Mesendoderm (in vitro differentiated cells): ENCODE results near the gene RIPOR1.

Experiments
- DNase-seq: peaks from one replicate; pipeline ENCODE4 v3.0.0; 2013
- H2AK5ac ChIP-seq: 2 replicates; pipeline ENCODE4 v1.6.1; 2013; ENCODE audit warnings: low read length, inconsistent platforms
- H2BK120ac ChIP-seq: 2 replicates; pipeline ENCODE4 v1.6.1; 2013; ENCODE audit warnings: low read depth, mild to moderate bottlenecking, low read length, moderate library complexity, mixed read lengths
- H2BK15ac ChIP-seq: replicated peaks from 2 replicates; pipeline ENCODE4 v1.6.1; 2013; ENCODE audit warnings: low read depth, mild to moderate bottlenecking, moderate library complexity
- H2BK5ac ChIP-seq: 2 replicates; pipeline ENCODE4 v1.6.1; 2013; ENCODE audit warnings: low read length, inconsistent platforms
- H3K18ac ChIP-seq: 2 replicates; pipeline ENCODE4 v1.6.1; 2013; ENCODE audit warnings: mild to moderate bottlenecking, low read length, mixed read lengths
- H3K23ac ChIP-seq: one replicate; pipeline ENCODE4 v1.6.1; 2013; ENCODE audit warnings: low read length
- H3K27ac ChIP-seq: 2 replicates; pipeline ENCODE4 v1.5.1; 2013; ENCODE audit warnings: low read depth, mild to moderate bottlenecking, inconsistent platforms, low read length, moderate library complexity
- H3K27me3 ChIP-seq: 2 replicates; pipeline ENCODE4 v1.6.1; 2013; ENCODE audit warnings: low read length, control low read depth, mild to moderate bottlenecking, inconsistent platforms; ENCODE audit not compliant: insufficient read depth, poor library complexity
- H3K36me3 ChIP-seq: 2 replicates; pipeline ENCODE4 v1.6.1; 2013; ENCODE audit warnings: low read length, inconsistent platforms; ENCODE audit not compliant: control insufficient read depth, insufficient read depth
- H3K4ac ChIP-seq: one replicate; pipeline ENCODE4 v1.6.1; 2013; ENCODE audit warnings: low read depth, mild to moderate bottlenecking, low read length, moderate library complexity
- H3K4me1 ChIP-seq: 2 replicates; pipeline ENCODE4 v1.6.1; 2013; ENCODE audit warnings: low read depth, low read length, inconsistent platforms; ENCODE audit not compliant: control insufficient read depth
- H3K4me2 ChIP-seq: 2 replicates; pipeline ENCODE4 v1.6.1; 2013; ENCODE audit warnings: low read length
- H3K4me3 ChIP-seq: 2 replicates; pipeline ENCODE4 v1.5.1; 2013; ENCODE audit warnings: mild to moderate bottlenecking, low read length
- H3K56ac ChIP-seq: one replicate; pipeline ENCODE4 v1.6.1; 2013; ENCODE audit warnings: low read length
- H3K79me1 ChIP-seq: 2 replicates; pipeline ENCODE4 v1.6.1; 2013; ENCODE audit warnings: low read length, inconsistent platforms
- H3K79me2 ChIP-seq: 2 replicates; pipeline ENCODE4 v1.6.1; 2013; ENCODE audit warnings: mild to moderate bottlenecking, low read length; ENCODE audit not compliant: control insufficient read depth, insufficient read depth
- H3K9ac ChIP-seq: 2 replicates; pipeline ENCODE4 v1.6.1; 2013; ENCODE audit warnings: low read length, inconsistent platforms
- H4K5ac ChIP-seq: one replicate; pipeline ENCODE4 v1.6.1; 2013; ENCODE audit warnings: low read length
- H4K8ac ChIP-seq: one replicate; pipeline ENCODE4 v1.6.1; 2013; ENCODE audit warnings: low read depth, mild to moderate bottlenecking, control low read depth, low read length, moderate library complexity
- WGBS: extraction: QIAGEN DNeasy Blood & Tissue Kit; methylation state at CpG from one replicate; pipeline ENCODE4 v1.1.7; 2013; ENCODE audit warnings: low lambda C conversion rate, missing lambda C conversion rate; ENCODE audit not compliant: insufficient coverage; ENCODE audit errors: extremely low coverage; 5-methylcytosine and 5-hydroxymethylcytosine counted together

RIPOR1 gene

GRCh38 chr16:67543036-67543435 is 14.4 kb downstream of the RIPOR1 start:
- Histone ChIP-seq H2BK120ac (no peak overlapping the region), H3K36me3 (no peaks in the 10 kb centered on the region), H3K4me3 (no peak overlapping the region), H2BK5ac (no peak overlapping the region), H3K79me1 (no peaks in the 10 kb centered on the region), H3K4me2 (no peak overlapping the region), H3K4ac (no peak overlapping the region), H3K79me2 (no peaks in the 10 kb centered on the region), H4K5ac (no peak overlapping the region), H3K27ac (no peak overlapping the region), H4K8ac (no peak overlapping the region), H3K56ac (no peak overlapping the region), H2BK15ac (no peak overlapping the region), H3K4me1 (no peaks in the 10 kb centered on the region), H3K23ac (no peak overlapping the region), H2AK5ac (no peak overlapping the region), H3K27me3 (no peaks in the 10 kb centered on the region), H3K9ac (no peak overlapping the region), H3K18ac (no peak overlapping the region)
- no peak for DNase-seq
- no CpG with 5 or more reads among the region's 8 CpGs for WGBS

DNA sequence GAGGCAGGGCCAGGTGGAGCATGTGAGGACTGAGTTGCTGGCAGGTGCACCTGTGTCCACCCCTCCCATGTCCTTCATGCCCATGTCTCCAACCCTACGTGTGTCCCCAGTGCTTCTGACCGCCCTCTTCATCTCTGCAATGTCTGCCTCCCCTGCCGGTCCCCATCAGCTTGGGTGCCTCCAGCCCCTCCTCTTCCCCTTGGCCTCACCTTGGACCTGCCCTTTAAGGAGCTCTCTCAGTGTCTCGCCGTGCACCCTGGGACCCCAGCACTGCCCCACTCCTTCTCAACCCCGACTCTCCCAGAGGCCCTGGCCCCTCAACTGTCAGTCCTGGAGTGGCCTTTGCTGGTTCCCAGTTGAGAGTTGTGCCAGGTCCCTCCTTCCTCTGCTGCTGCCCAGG is 15.0 kb downstream of the RIPOR1 start:
- Histone ChIP-seq H3K4me1 (no peaks in the 10 kb centered on the region), H2BK15ac (no peak overlapping the region), H3K4me3 (no peak overlapping the region), H3K18ac (no peak overlapping the region), H3K79me2 (no peaks in the 10 kb centered on the region), H3K4ac (no peak overlapping the region), H4K8ac (no peak overlapping the region), H2BK120ac (no peak overlapping the region), H3K27ac (no peak overlapping the region), H2AK5ac (no peak overlapping the region), H3K23ac (no peak overlapping the region), H2BK5ac (no peak overlapping the region), H3K4me2 (no peak overlapping the region), H3K27me3 (no peaks in the 10 kb centered on the region), H4K5ac (no peak overlapping the region), H3K56ac (no peak overlapping the region), H3K9ac (no peak overlapping the region), H3K36me3 (no peaks in the 10 kb centered on the region), H3K79me1 (no peaks in the 10 kb centered on the region)
- no peak for DNase-seq
- no CpG with 5 or more reads among the region's 6 CpGs for WGBS

GRCh38 chr16:67544329-67544841 is 15.8 kb downstream of the RIPOR1 start:
- Histone ChIP-seq H3K4ac (no peak overlapping the region), H3K79me2 (no peaks in the 10 kb centered on the region), H3K18ac (no peak overlapping the region), H4K8ac (no peak overlapping the region), H3K4me1 (no peaks in the 10 kb centered on the region), H2BK5ac (no peak overlapping the region), H3K27me3 (no peaks in the 10 kb centered on the region), H4K5ac (no peak overlapping the region), H3K27ac (no peak overlapping the region), H2AK5ac (no peak overlapping the region), H2BK15ac (no peak overlapping the region), H3K4me2 (no peak overlapping the region), H3K9ac (no peak overlapping the region), H3K36me3 (no peaks in the 10 kb centered on the region), H2BK120ac (no peak overlapping the region), H3K79me1 (no peaks in the 10 kb centered on the region), H3K4me3 (no peak overlapping the region), H3K23ac (no peak overlapping the region), H3K56ac (no peak overlapping the region)
- no CpG with 5 or more reads among the region's 13 CpGs for WGBS
- no peak for DNase-seq

DNA sequence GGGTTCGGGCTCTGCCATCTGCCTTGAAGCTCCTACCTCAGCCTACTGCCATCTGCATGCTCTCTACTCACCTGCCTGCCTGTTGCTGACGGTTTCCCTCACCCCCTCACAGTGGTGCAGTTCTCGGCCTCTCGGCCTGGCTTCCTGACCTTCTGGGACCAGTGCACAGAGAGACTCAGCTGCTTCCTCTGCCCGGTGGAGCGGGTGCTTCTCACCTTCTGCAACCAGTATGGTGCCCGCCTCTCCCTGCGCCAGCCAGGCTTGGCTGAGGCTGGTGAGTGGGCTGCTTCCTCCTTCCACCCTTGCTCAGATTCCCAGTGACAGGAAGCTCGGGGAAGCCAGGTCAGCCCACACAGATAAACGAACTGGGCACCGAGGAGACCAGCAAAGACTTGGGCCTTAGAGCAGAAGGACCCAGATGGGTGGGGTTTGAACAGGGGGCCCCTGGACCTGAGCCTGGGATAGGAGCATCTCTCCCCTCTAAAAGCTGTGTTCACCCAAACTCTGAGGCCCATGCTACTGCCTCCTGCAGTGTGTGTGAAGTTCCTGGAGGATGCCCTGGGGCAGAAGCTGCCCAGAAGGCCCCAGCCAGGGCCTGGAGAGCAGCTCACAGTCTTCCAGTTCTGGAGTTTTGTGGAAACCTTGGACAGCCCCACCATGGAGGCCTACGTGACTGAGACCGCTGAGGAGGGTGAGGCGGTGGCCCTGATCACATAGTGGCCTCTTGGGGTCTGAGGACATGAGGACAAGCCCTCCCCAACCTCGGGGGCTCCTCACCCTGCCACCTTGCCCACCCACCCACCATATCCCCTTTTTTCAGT is 16.4 kb downstream of the RIPOR1 start:
- Histone ChIP-seq H3K23ac (no peak overlapping the region), H3K79me2 (no peaks in the 10 kb centered on the region), H3K4me1 (no peaks in the 10 kb centered on the region), H2BK5ac (no peak overlapping the region), H3K56ac (no peak overlapping the region), H3K36me3 (no peaks in the 10 kb centered on the region), H4K5ac (no peak overlapping the region), H3K18ac (no peak overlapping the region), H3K9ac (no peak overlapping the region), H3K27ac (no peak overlapping the region), H3K27me3 (no peaks in the 10 kb centered on the region), H3K4me2 (no peak overlapping the region), H3K4me3 (no peak overlapping the region), H2AK5ac (no peak overlapping the region), H3K4ac (no peak overlapping the region), H2BK15ac (no peak overlapping the region), H3K79me1 (no peaks in the 10 kb centered on the region), H2BK120ac (no peak overlapping the region), H4K8ac (no peak overlapping the region)
- WGBS: no CpG with 5 or more reads among the region's 15 CpGs
- DNase-seq: no peak

GRCh38 chr16:67545665-67546024 is 17.0 kb downstream of the RIPOR1 start:
- H3K4me2 ChIP-seq: no peak overlapping the region
- H3K36me3 ChIP-seq: no peaks in the 10 kb centered on the region
- H3K79me1 ChIP-seq: no peaks in the 10 kb centered on the region
- DNase-seq: no peak
- H3K4ac ChIP-seq: no peak overlapping the region
- H4K8ac ChIP-seq: no peak overlapping the region
- H2BK5ac ChIP-seq: no peak overlapping the region
- H3K4me3 ChIP-seq: no peak overlapping the region
- no peak overlapping the region for H3K23ac ChIP-seq
- no peak overlapping the region for H3K27ac ChIP-seq
- H3K4me1 ChIP-seq: no peaks in the 10 kb centered on the region
- H3K56ac ChIP-seq: no peak overlapping the region
- whole genome bisulfite sequencing: no CpG with 5 or more reads among the region's 14 CpGs
- no peak overlapping the region for H4K5ac ChIP-seq
- H3K27me3 ChIP-seq: no peaks in the 10 kb centered on the region
- no peak overlapping the region for H2AK5ac ChIP-seq
- H3K9ac ChIP-seq: no peak overlapping the region
- H2BK120ac ChIP-seq: no peak overlapping the region
- H3K79me2 ChIP-seq: no peaks in the 10 kb centered on the region
- no peak overlapping the region for H3K18ac ChIP-seq
- H2BK15ac ChIP-seq: no peak overlapping the region

DNA sequence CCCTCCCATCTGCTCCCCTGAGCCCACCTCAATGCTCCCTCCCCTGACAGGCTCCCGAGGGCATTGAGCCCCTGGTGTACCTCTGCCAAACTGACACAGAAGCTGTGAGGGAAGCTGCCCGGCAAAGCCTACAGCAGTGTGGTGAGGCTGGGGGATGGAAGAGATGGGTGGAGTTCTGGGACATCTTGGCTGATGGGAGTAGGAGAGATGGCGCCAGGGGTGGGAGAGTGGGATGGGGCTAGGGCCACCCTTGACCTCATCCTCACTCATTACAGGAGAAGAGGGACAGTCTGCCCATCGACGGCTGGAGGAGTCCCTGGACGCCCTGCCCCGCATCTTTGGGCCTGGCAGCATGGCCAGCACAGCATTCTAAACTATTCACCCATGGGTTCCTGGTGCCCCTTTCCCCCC is 17.5 kb downstream of the RIPOR1 start:
- Histone ChIP-seq H3K56ac (no peak overlapping the region), H2BK5ac (no peak overlapping the region), H3K9ac (no peak overlapping the region), H3K79me1 (no peaks in the 10 kb centered on the region), H3K4me2 (no peak overlapping the region), H2BK120ac (no peak overlapping the region), H2BK15ac (no peak overlapping the region), H3K27me3 (no peaks in the 10 kb centered on the region), H3K18ac (no peak overlapping the region), H4K5ac (no peak overlapping the region), H4K8ac (no peak overlapping the region), H3K36me3 (no peaks in the 10 kb centered on the region), H3K23ac (no peak overlapping the region), H3K79me2 (no peaks in the 10 kb centered on the region), H2AK5ac (no peak overlapping the region), H3K27ac (no peak overlapping the region), H3K4me3 (no peak overlapping the region), H3K4ac (no peak overlapping the region), H3K4me1 (no peaks in the 10 kb centered on the region)
- no CpG with 5 or more reads among the region's 7 CpGs for WGBS
- DNase-seq: no peak
